DND-41 (cell line): ENCODE measurements around the gene NMUR1.

Experiments used
- ATAC-seq: fragments of 200-7000 bp; cut with Tn5 transposase; 3 replicates; pipeline ENCODE4 v1.9.1; 2021; ENCODE audit warnings: low read depth; ENCODE audit not compliant: insufficient read depth
- DNase-seq: peaks from one replicate; pipeline ENCODE4 v3.0.0-alpha.2; 2020
- H2AFZ ChIP-seq: 2 replicates; pipeline ENCODE4 v1.6.0; 2012; ENCODE audit warnings: low read depth, low read length
- H3K27ac ChIP-seq: 2 replicates; pipeline ENCODE4 v1.5.1; 2012; ENCODE audit warnings: low read length, inconsistent platforms
- H3K27me3 ChIP-seq: fragments of 200-600 bp; sonication (generic); 2 replicates; pipeline ENCODE4 v1.6.0; 2012; ENCODE audit warnings: low read length, mild to moderate bottlenecking, inconsistent platforms; ENCODE audit not compliant: insufficient read depth, poor library complexity
- H3K36me3 ChIP-seq: 2 replicates; pipeline ENCODE4 v1.5.1; 2012; ENCODE audit warnings: low read length, inconsistent platforms; ENCODE audit not compliant: insufficient read depth
- H3K4me1 ChIP-seq: 2 replicates; pipeline ENCODE4 v1.5.1; 2012; ENCODE audit warnings: mild to moderate bottlenecking, low read length; ENCODE audit not compliant: insufficient read depth
- H3K4me2 ChIP-seq: 2 replicates; pipeline ENCODE4 v1.6.0; 2012; ENCODE audit warnings: mild to moderate bottlenecking, moderate library complexity, low read length, inconsistent platforms; ENCODE audit not compliant: insufficient read depth
- H3K4me3 ChIP-seq, 2 experiments: fragments of 200-600 bp in 1 of 2; shearing (Covaris generic) in 1 of 2; 2 replicates each; pipeline ENCODE4 v1.5.1; 2012 to 2016; ENCODE audit warnings: inconsistent platforms in 2 of 2, low read length in 2 of 2, mild to moderate bottlenecking in 2 of 2, low read depth in 1 of 2, moderate library complexity in 1 of 2
- H3K79me2 ChIP-seq: 2 replicates; pipeline ENCODE4 v1.6.0; 2012; ENCODE audit warnings: low read length, inconsistent platforms; ENCODE audit not compliant: insufficient read depth
- H3K9ac ChIP-seq: 2 replicates; pipeline ENCODE4 v1.6.0; 2012; ENCODE audit warnings: low read depth, mild to moderate bottlenecking, inconsistent platforms, low read length, moderate library complexity
- H3K9me3 ChIP-seq: 2 replicates; pipeline ENCODE4 v1.5.1; 2012; ENCODE audit warnings: low read length, moderate library complexity, mild to moderate bottlenecking, inconsistent platforms; ENCODE audit not compliant: insufficient read depth, severe bottlenecking
- H4K20me1 ChIP-seq: 2 replicates; pipeline ENCODE4 v1.6.0; 2012; ENCODE audit warnings: low read length; ENCODE audit not compliant: insufficient read depth
- EZH2 ChIP-seq: IDR thresholded peaks from 3 replicates; pipeline ENCODE4 v1.6.1; 2012; ENCODE audit warnings: borderline replicate concordance, low read depth, mild to moderate bottlenecking, moderate library complexity, low read length, inconsistent platforms; ENCODE audit not compliant: severe bottlenecking
- TF ChIP-seq, protein P1 (sequence below): IDR thresholded peaks from 2 replicates; pipeline ENCODE4 v1.5.1; 2012; ENCODE audit warnings: borderline replicate concordance, low read length, moderate library complexity, mild to moderate bottlenecking; ENCODE audit not compliant: poor library complexity, severe bottlenecking; ENCODE audit errors: extremely low read depth

NMUR1 gene

DNA sequence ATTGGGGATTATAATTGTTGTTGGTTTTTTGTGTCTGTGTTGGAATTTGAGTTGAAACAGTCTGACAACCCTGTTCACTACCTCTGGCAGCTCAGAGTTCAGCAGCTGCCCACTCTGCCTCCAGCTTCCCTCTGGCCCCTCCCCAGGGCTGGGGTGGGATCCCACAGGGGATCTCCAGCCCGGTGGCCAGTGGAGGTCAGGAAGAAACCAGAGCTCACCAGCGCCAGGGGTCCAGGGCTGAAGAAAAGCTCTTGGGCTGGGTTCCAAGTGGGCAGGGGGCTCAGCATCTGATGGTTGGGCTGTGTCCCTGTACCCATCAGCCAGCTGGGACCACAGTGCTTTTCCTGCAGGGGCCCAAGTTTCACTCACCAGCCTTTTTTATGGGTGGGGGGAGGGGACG, 49.5 kb downstream of the NMUR1 start:
- DNase-seq (no peak), ATAC-seq (no peak)
- Histone ChIP-seq H3K9ac (no peak overlapping the region), H4K20me1 (no peaks in the 10 kb centered on the region), H3K4me3 (no peak overlapping the region), H3K36me3 (no peaks in the 10 kb centered on the region), H3K27ac (no peak overlapping the region), H3K79me2 (no peaks in the 10 kb centered on the region), H3K4me2 (no peak overlapping the region), H3K27me3 (peaks cover 7% of the 10 kb centered on the region), H3K4me1 (no peaks in the 10 kb centered on the region), H2AFZ (no peak overlapping the region), H3K9me3 (no peaks in the 10 kb centered on the region)
- TF ChIP-seq, protein P1, sequence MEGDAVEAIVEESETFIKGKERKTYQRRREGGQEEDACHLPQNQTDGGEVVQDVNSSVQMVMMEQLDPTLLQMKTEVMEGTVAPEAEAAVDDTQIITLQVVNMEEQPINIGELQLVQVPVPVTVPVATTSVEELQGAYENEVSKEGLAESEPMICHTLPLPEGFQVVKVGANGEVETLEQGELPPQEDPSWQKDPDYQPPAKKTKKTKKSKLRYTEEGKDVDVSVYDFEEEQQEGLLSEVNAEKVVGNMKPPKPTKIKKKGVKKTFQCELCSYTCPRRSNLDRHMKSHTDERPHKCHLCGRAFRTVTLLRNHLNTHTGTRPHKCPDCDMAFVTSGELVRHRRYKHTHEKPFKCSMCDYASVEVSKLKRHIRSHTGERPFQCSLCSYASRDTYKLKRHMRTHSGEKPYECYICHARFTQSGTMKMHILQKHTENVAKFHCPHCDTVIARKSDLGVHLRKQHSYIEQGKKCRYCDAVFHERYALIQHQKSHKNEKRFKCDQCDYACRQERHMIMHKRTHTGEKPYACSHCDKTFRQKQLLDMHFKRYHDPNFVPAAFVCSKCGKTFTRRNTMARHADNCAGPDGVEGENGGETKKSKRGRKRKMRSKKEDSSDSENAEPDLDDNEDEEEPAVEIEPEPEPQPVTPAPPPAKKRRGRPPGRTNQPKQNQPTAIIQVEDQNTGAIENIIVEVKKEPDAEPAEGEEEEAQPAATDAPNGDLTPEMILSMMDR, result no peak
- TF ChIP-seq EZH2, result no peak

DNA sequence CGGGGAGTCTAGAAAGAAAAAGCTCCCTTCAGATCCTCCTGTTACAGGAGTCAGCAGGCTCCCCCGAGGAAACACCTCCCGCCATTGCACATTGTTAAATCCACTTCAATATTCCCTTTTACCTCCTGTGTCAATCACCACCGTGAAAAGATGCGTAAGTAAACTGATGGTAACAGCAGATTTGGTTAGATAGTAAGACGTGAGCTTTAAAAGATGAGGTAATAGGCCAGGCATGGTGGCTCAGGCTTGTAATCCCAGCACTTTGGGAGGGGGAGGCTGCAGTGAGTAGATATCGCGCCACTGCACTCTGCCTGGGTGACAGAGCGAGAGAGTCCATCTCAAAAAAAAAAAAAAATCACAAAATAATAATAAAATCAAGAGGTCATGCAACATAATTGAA, 50.8 kb downstream of the NMUR1 start:
- H3K4me2 ChIP-seq, result no peak overlapping the region
- no peak overlapping the region for H3K9ac ChIP-seq
- ATAC-seq (no peak), DNase-seq (no peak)
- TF ChIP-seq, protein P1, result no peak
- no peak for TF ChIP-seq EZH2
- H2AFZ ChIP-seq, result no peak overlapping the region
- no peaks in the 10 kb centered on the region for H3K36me3 ChIP-seq
- no peaks in the 10 kb centered on the region for H3K9me3 ChIP-seq
- H4K20me1 ChIP-seq, result no peaks in the 10 kb centered on the region
- H3K27ac ChIP-seq, result no peak overlapping the region
- H3K79me2 ChIP-seq, result no peaks in the 10 kb centered on the region
- H3K27me3 ChIP-seq, result peaks cover 7% of the 10 kb centered on the region
- no peaks in the 10 kb centered on the region for H3K4me1 ChIP-seq
- no peak overlapping the region for H3K4me3 ChIP-seq

DNA sequence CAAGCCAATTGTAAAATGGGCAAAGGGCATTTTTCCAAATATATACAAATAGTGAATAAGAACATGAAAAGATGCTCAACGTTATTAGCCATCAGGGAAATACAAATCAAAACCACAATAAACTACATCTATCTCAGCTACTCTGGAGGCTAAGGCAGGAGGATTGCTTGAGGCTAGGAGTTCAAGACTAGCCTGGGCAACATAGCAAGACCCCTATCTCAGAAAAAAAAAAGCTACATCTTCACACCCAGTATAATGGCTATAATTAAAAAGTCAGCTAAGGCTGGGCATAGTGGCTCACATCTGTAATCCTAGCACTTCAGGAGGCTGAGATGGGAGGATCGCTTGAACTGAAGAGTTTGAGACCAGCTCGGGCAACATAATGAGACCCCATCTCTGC, 53.3 kb downstream of the NMUR1 start:
- H3K27ac ChIP-seq, result no peak overlapping the region
- no peak for DNase-seq
- no peaks in the 10 kb centered on the region for H3K36me3 ChIP-seq
- H3K9me3 ChIP-seq, result no peaks in the 10 kb centered on the region
- H3K9ac ChIP-seq, result no peak overlapping the region
- H3K4me2 ChIP-seq, result no peak overlapping the region
- H2AFZ ChIP-seq, result no peak overlapping the region
- H4K20me1 ChIP-seq, result no peaks in the 10 kb centered on the region
- ATAC-seq, result no peak
- H3K27me3 ChIP-seq, result peaks cover 7% of the 10 kb centered on the region
- TF ChIP-seq EZH2, result no peak
- TF ChIP-seq, protein P1, result no peak
- H3K4me3 ChIP-seq, result no peak overlapping the region
- H3K79me2 ChIP-seq, result no peaks in the 10 kb centered on the region
- no peaks in the 10 kb centered on the region for H3K4me1 ChIP-seq

DNA sequence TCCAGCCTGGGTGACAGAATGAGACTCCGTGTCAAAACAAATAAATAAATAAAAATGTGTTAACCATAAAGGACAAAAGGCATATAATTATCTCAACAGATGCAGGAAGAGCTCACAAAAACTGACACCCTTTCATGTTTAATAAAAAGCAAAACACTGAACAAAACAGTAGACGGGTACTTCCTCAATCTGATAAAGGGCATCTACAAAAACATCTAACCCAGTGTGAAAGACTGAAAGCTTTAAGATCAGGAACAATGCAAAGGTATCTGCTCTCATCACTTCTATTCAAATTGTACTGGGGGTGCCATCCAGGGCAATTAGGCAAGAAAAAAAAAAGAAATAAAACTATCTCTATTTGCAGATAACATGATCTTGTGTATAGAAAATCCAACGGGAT, 54.3 kb downstream of the NMUR1 start:
- H2AFZ ChIP-seq, result no peak overlapping the region
- H3K79me2 ChIP-seq, result no peaks in the 10 kb centered on the region
- no peak overlapping the region for H3K27ac ChIP-seq
- no peaks in the 10 kb centered on the region for H4K20me1 ChIP-seq
- no peak overlapping the region for H3K4me2 ChIP-seq
- ATAC-seq (no peak), DNase-seq (no peak)
- H3K9me3 ChIP-seq, result no peaks in the 10 kb centered on the region
- H3K27me3 ChIP-seq, result peaks cover 7% of the 10 kb centered on the region
- no peaks in the 10 kb centered on the region for H3K36me3 ChIP-seq
- H3K9ac ChIP-seq, result no peak overlapping the region
- H3K4me1 ChIP-seq, result no peaks in the 10 kb centered on the region
- TF ChIP-seq EZH2, result no peak
- TF ChIP-seq, protein P1, result no peak
- H3K4me3 ChIP-seq, result no peak overlapping the region
